ENCODE measurements around the gene PTPRA. TPM values are rescaled to one million over a fixed set of nuclear protein-coding genes. Genes with fewer than 3 reads are reported as not detected.

The PTPRA gene
- total and polyA plus RNA-seq, 9 of the 15 experiments (the other 6 are each of a cell fraction or from before 2014, with no cell fraction given), result 3.4 to 80.5 (median 28.0) TPM

GRCh38 chr20:3011752-3012151 is 138.5 kb downstream of the PTPRA start:
- ChIA-PET POLR2A (interaction anchor here (0.7 kb wide), 1 partner anchor 20 kb away, joined by 3 read pairs; no protein-coding TSS in a partner anchor), CTCF (ENCODE audit: low intra/inter-chr PET ratio) (no interaction called here)
- Histone ChIP-seq H3K4me1 (replicated peaks in 1 of 2; ENCODE audit: control insufficient read depth in 2 of 2, insufficient read depth in 2 of 2, low read length in 2 of 2) (no peaks in the 10 kb centered on the region), H2AFZ (ENCODE audit: low read depth, low read length) (no peak overlapping the region), H3K79me2 (ENCODE audit: control insufficient read depth, insufficient read depth, low read length) (no peaks in the 10 kb centered on the region), H3K4me2 (ENCODE audit: insufficient read depth, low read length) (no peak overlapping the region), H3K27ac (ENCODE audit: extremely low read depth, low read depth, low read length) (no peak overlapping the region), H3K9me1 (ENCODE audit: control insufficient read depth, insufficient read depth, low read length) (no peaks in the 10 kb centered on the region), H3K27me3 (ENCODE audit: control insufficient read depth in 2 of 2, insufficient read depth in 2 of 2, low read length in 2 of 2) (no peaks in the 10 kb centered on the region), H4K20me1 (replicated peaks; ENCODE audit: control insufficient read depth, insufficient read depth, low read length) (no peaks in the 10 kb centered on the region; the same call in 1 of the 2 replicates), H3K9ac (ENCODE audit: insufficient read depth in 1 of 2, low read depth in 2 of 2, low read length in 2 of 2) (no peak overlapping the region), H3K4me3 (no peak overlapping the region), H3K36me3 (ENCODE audit: control insufficient read depth, insufficient read depth, low read length) (peaks cover 47% of the 10 kb centered on the region; the same call in 1 of the 3 replicates), H3K9me3 (replicated peaks; ENCODE audit: control insufficient read depth, insufficient read depth, low read depth, low read length) (no peaks in the 10 kb centered on the region)
- FAIRE-seq (no peak), DNase-seq (ENCODE audit: extremely low read depth in 1 of 4, low spot score in 3 of 4) (no peak), ATAC-seq (no peak)
- no TSS peak for BruUV-seq (replicated peaks)
- TF ChIP-seq RFX7 (CRISPR knock-in tag; IDR thresholded peaks at IDR 0.05) (no peak), ZBTB8A (IDR thresholded peaks at IDR 0.05; ENCODE audit: partially characterized antibody) (no peak), CBFB (CRISPR knock-in tag; IDR thresholded peaks at IDR 0.05) (no peak), ZBTB1 (CRISPR knock-in tag; IDR thresholded peaks at IDR 0.05; ENCODE audit: borderline replicate concordance, low read depth) (no peak), ZNF318 (IDR thresholded peaks at IDR 0.05; ENCODE audit: borderline replicate concordance in 1 of 2, low read depth in 1 of 2) (no peak), UBTF (IDR thresholded peaks at IDR 0.05; ENCODE audit: borderline replicate concordance in 1 of 2, low read depth in 2 of 2, low read length in 2 of 2) (no peak), HBP1 (CRISPR knock-in tag; IDR thresholded peaks at IDR 0.05) (no peak), PHB (CRISPR knock-in tag; IDR thresholded peaks at IDR 0.05) (no peak), ZFPM2 (CRISPR knock-in tag; IDR thresholded peaks at IDR 0.05) (no peak)
- WGBS (ENCODE audit: insufficient coverage, low coverage, missing lambda C conversion rate), result 65% methylated on average over 3 of the region's 3 CpGs
- intact Hi-C loops (cut with micrococcal nuclease) (no loop called here), in situ Hi-C loops (cut with MboI) (no loop called here)

All from K562 (cell line).